Measurements from ENCODE around the gene LTN1. TPM values are rescaled to one million over a fixed set of nuclear protein-coding genes. Genes with fewer than 3 reads are reported as not detected.

The LTN1 gene
- total RNA-seq, 1 experiment from 2014 or later: 8.7 TPM

- ChIA-PET CTCF (interaction anchor here (0.9 kb wide), 2 partner anchors 10 to 374 kb away, joined by 3 read pairs; partner anchors contain the start of gene LTN1), RAD21 (ENCODE audit: low non-redundant PET in 1 of 2, low total read pairs in 2 of 2, uncharacterized antibody in 2 of 2, unreplicated experiment in 2 of 2) (interaction anchor here in 1 of 2 experiments (0.9 kb wide), 1 partner anchor 22 kb away, joined by 4 read pairs; the partner anchor contains the start of gene USP16), POLR2A (interaction anchor here (0.9 to 1.3 kb wide), 8 partner anchors 8 to 359 kb away, joined by 3 to 39 read pairs (median 4); partner anchors contain the start of genes CCT8, LTN1, RWDD2B and USP16)
- BruUV-seq (replicated peaks): TSS peak; percentile 82
- Histone ChIP-seq H3K79me2 (ENCODE audit: insufficient read depth, low read length) (no peaks in the 10 kb centered on the region), H3K27ac (ENCODE audit: low read depth, low read length) (peak overlapping the region; percentile 95), H3K9me3 (ENCODE audit: control insufficient read depth in 1 of 2, insufficient read depth in 1 of 2, low read depth in 1 of 2, low read length in 2 of 2) (no peaks in the 10 kb centered on the region), H3K36me3 (ENCODE audit: control insufficient read depth in 1 of 2, insufficient read depth in 2 of 2, low read length in 2 of 2) (peaks cover 0 to 4% of the 10 kb centered on the region in 2 experiments; a peak in 2 of 4 replicates), H3K4me3 (replicated peaks in 1 of 2; ENCODE audit: low read depth in 1 of 2, low read length in 2 of 2) (peak overlapping the region; percentile 57 to 86), H3K9me2 (ENCODE audit: insufficient read depth) (no peaks in the 10 kb centered on the region), H3K9ac (ENCODE audit: low read length) (peak overlapping the region; percentile 89), H3K4me2 (ENCODE audit: low read length) (peak overlapping the region; percentile 77), H3K27me3 (ENCODE audit: insufficient read depth, low read length) (no peaks in the 10 kb centered on the region), H3K4me1 (ENCODE audit: control insufficient read depth in 1 of 2, insufficient read depth in 2 of 2, low read length in 2 of 2) (peaks cover 0 to 24% of the 10 kb centered on the region in 2 experiments; a peak in 2 of 4 replicates), H4K20me1 (ENCODE audit: insufficient read depth) (no peaks in the 10 kb centered on the region), H2AFZ (ENCODE audit: low read depth, low read length, poor library complexity, severe bottlenecking) (no peak overlapping the region)
- intact Hi-C loops (cut with micrococcal nuclease): loop anchor here (1.0 kb wide), 1 partner anchor 22 kb away; the partner anchor contains the start of gene USP16
- DNase-seq (ENCODE audit: low read depth, low spot score) (peak; percentile 92), ATAC-seq (peak; percentile 98)
- TF ChIP-seq EZH2 (IDR thresholded peaks at IDR 0.05) (no peak), CBX3 (IDR thresholded peaks at IDR 0.05; ENCODE audit: low read depth) (no peak), CEBPB (IDR thresholded peaks at IDR 0.05; ENCODE audit: low read depth) (no peak), TCF7L2 (IDR thresholded peaks at IDR 0.05; ENCODE audit: borderline replicate concordance, extremely low read depth, insufficient read depth, insufficient read length) (peak; percentile 25), EZH2phosphoT487 (IDR thresholded peaks at IDR 0.05; ENCODE audit: borderline replicate concordance) (no peak), RAD21 (IDR thresholded peaks at IDR 0.05; ENCODE audit: low read depth) (no peak), SIN3A (IDR thresholded peaks at IDR 0.05; ENCODE audit: low read depth) (0 out of 2 replicates have a peak, but pooled peaks have one; percentile 51), SP1 (IDR thresholded peaks at IDR 0.05; ENCODE audit: low read depth) (no peak), JUND (IDR thresholded peaks at IDR 0.05) (no peak), POLR2A (IDR thresholded peaks at IDR 0.05; ENCODE audit: borderline replicate concordance, extremely low read depth, insufficient read depth, insufficient read length) (peak; percentile 98), CTCF (IDR thresholded peaks at IDR 0.05 in 2 of 3, conservative IDR thresholded peaks at IDR 0.05 in 1 of 3; ENCODE audit: borderline replicate concordance in 1 of 3, insufficient read depth in 1 of 3, low read depth in 2 of 3, low read length in 2 of 3) (no peak), SRF (IDR thresholded peaks at IDR 0.05; ENCODE audit: low read depth) (no peak), EGR1 (IDR thresholded peaks at IDR 0.05; ENCODE audit: low read depth) (no peak), ELF1 (IDR thresholded peaks at IDR 0.05; ENCODE audit: borderline replicate concordance, low read depth) (peak; percentile 46; the same call in 1 of the 2 replicates), POLR2AphosphoS5 (IDR thresholded peaks at IDR 0.05; ENCODE audit: low read depth, low read length) (peak; percentile 98), ATF3 (IDR thresholded peaks at IDR 0.05) (no peak)
- TF ChIP-seq, protein P1, sequence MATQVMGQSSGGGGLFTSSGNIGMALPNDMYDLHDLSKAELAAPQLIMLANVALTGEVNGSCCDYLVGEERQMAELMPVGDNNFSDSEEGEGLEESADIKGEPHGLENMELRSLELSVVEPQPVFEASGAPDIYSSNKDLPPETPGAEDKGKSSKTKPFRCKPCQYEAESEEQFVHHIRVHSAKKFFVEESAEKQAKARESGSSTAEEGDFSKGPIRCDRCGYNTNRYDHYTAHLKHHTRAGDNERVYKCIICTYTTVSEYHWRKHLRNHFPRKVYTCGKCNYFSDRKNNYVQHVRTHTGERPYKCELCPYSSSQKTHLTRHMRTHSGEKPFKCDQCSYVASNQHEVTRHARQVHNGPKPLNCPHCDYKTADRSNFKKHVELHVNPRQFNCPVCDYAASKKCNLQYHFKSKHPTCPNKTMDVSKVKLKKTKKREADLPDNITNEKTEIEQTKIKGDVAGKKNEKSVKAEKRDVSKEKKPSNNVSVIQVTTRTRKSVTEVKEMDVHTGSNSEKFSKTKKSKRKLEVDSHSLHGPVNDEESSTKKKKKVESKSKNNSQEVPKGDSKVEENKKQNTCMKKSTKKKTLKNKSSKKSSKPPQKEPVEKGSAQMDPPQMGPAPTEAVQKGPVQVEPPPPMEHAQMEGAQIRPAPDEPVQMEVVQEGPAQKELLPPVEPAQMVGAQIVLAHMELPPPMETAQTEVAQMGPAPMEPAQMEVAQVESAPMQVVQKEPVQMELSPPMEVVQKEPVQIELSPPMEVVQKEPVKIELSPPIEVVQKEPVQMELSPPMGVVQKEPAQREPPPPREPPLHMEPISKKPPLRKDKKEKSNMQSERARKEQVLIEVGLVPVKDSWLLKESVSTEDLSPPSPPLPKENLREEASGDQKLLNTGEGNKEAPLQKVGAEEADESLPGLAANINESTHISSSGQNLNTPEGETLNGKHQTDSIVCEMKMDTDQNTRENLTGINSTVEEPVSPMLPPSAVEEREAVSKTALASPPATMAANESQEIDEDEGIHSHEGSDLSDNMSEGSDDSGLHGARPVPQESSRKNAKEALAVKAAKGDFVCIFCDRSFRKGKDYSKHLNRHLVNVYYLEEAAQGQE (IDR thresholded peaks at IDR 0.05; ENCODE audit: low read depth): no peak
- TF ChIP-seq, protein P2, sequence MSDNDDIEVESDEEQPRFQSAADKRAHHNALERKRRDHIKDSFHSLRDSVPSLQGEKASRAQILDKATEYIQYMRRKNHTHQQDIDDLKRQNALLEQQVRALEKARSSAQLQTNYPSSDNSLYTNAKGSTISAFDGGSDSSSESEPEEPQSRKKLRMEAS (IDR thresholded peaks at IDR 0.05): peak; percentile 93
- TF ChIP-seq, protein P3, sequence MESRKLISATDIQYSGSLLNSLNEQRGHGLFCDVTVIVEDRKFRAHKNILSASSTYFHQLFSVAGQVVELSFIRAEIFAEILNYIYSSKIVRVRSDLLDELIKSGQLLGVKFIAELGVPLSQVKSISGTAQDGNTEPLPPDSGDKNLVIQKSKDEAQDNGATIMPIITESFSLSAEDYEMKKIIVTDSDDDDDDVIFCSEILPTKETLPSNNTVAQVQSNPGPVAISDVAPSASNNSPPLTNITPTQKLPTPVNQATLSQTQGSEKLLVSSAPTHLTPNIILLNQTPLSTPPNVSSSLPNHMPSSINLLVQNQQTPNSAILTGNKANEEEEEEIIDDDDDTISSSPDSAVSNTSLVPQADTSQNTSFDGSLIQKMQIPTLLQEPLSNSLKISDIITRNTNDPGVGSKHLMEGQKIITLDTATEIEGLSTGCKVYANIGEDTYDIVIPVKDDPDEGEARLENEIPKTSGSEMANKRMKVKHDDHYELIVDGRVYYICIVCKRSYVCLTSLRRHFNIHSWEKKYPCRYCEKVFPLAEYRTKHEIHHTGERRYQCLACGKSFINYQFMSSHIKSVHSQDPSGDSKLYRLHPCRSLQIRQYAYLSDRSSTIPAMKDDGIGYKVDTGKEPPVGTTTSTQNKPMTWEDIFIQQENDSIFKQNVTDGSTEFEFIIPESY (IDR thresholded peaks at IDR 0.05; ENCODE audit: extremely low read depth, insufficient replicate concordance, low read length): no peak
These were observed 9.9 kb upstream of the LTN1 start for GRCh38 chr21:29002442-29003144.

Measured in HCT116 (cell line).